ENCODE measurements around the gene CMTM1.

GRCh38 chr16:66603537-66604375 lies 37.5 kb downstream of the CMTM1 start:
- TF ChIP-seq POLR2A (IDR thresholded peaks at IDR 0.05; ENCODE audit: low read length), result no peak
- TF ChIP-seq GATA1 (IDR thresholded peaks at IDR 0.05; ENCODE audit: low read depth, low read length), result no peak

Data from erythroblast (primary cell).